Activated naive CD8-positive, alpha-beta T cell treated with anti-CD3 and anti-CD28 coated beads, Interleukin-2, amount 50 U/mL, for 24 hours (primary cell): ENCODE results near the gene ZNF385A.
"Not testable (repeated sequence)": the region's sequence is repeated elsewhere in the genome, so short reads cannot be mapped to it uniquely, and the experiment has no call there.

Source experiments
- ATAC-seq: fragments of 150-1000 bp; cut with Tn5 transposase; one replicate; pipeline ENCODE4 v1.10.0; 2021
- DNase-seq: peaks from one replicate; pipeline ENCODE4 v3.0.0; 2021
- H3K27ac Mint-ChIP-seq: one replicate; pipeline ENCODE4 v1.8.0; 2021; ENCODE audit warnings: mild to moderate bottlenecking, mixed read lengths
- H3K27me3 Mint-ChIP-seq: one replicate; pipeline ENCODE4 v1.8.0; 2021; ENCODE audit warnings: mixed read lengths
- H3K36me3 Mint-ChIP-seq: one replicate; pipeline ENCODE4 v1.8.0; 2021; ENCODE audit warnings: low read depth, mixed read lengths
- H3K4me1 Mint-ChIP-seq: one replicate; pipeline ENCODE4 v1.8.0; 2021; ENCODE audit warnings: mixed read lengths
- H3K4me3 Mint-ChIP-seq: one replicate; pipeline ENCODE4 v1.8.0; 2021; ENCODE audit warnings: mild to moderate bottlenecking, moderate library complexity, mixed read lengths
- H3K9me3 Mint-ChIP-seq: one replicate; pipeline ENCODE4 v1.8.0; 2021; ENCODE audit warnings: mixed read lengths

ZNF385A gene

GRCh38 chr12:54364413-54364812 lies 20.1 kb downstream of the ZNF385A start, which contains the start of gene GPR84:
Gene GPR84 (minus strand): TSS chr12:54364486. CDS start chr12:54363851, 635 bp downstream.
- Mint-ChIP-seq H3K36me3 (no peaks in the 10 kb centered on the region), H3K27ac (peak within 1 kb of the TSS; percentile 33), H3K4me3 (peak within 1 kb of the TSS; percentile 25), H3K9me3 (no peaks in the 10 kb centered on the region), H3K27me3 (no peaks in the 10 kb centered on the region), H3K4me1 (peaks cover 33% of the 10 kb centered on the region)
- ATAC-seq, result peak; percentile 34
- no peak for DNase-seq

- no peak overlapping the region for H3K27ac Mint-ChIP-seq
These were observed 20.9 kb downstream of the ZNF385A start for GRCh38 chr12:54363618-54364017.

GRCh38 chr12:54363047-54363446 lies 21.5 kb downstream of the ZNF385A start:
- no peak for ATAC-seq
- H3K27me3 Mint-ChIP-seq, result no peaks in the 10 kb centered on the region
- DNase-seq, result no peak
- H3K36me3 Mint-ChIP-seq, result no peaks in the 10 kb centered on the region
- H3K27ac Mint-ChIP-seq, result no peak overlapping the region
- H3K9me3 Mint-ChIP-seq, result no peaks in the 10 kb centered on the region
- H3K4me3 Mint-ChIP-seq, result no peak overlapping the region
- H3K4me1 Mint-ChIP-seq, result peaks cover 23% of the 10 kb centered on the region

More at GRCh38 chr12:54363618-54364017, 20.9 kb downstream of the ZNF385A start:
- no peak overlapping the region for H3K4me3 Mint-ChIP-seq
- peaks cover 28% of the 10 kb centered on the region for H3K4me1 Mint-ChIP-seq
- no peaks in the 10 kb centered on the region for H3K27me3 Mint-ChIP-seq
- DNase-seq, result no peak
- no peaks in the 10 kb centered on the region for H3K36me3 Mint-ChIP-seq
- no peaks in the 10 kb centered on the region for H3K9me3 Mint-ChIP-seq
- ATAC-seq, result no peak

GRCh38 chr12:54360717-54361456 lies 23.6 kb downstream of the ZNF385A start:
- Mint-ChIP-seq H3K27me3 (no peaks in the 10 kb centered on the region), H3K4me3 (no peak overlapping the region), H3K4me1 (peaks cover 20% of the 10 kb centered on the region), H3K9me3 (no peaks in the 10 kb centered on the region), H3K27ac (peak overlapping the region; percentile 78), H3K36me3 (no peaks in the 10 kb centered on the region)
- ATAC-seq (no peak), DNase-seq (peak; percentile 74)

- ATAC-seq, result no peak
- DNase-seq, result no peak
- no peaks in the 10 kb centered on the region for H3K9me3 Mint-ChIP-seq
- H3K27ac Mint-ChIP-seq, result peak overlapping the region; percentile 78
- H3K4me3 Mint-ChIP-seq, result no peak overlapping the region
- H3K4me1 Mint-ChIP-seq, result peaks cover 18% of the 10 kb centered on the region
- no peaks in the 10 kb centered on the region for H3K36me3 Mint-ChIP-seq
- no peaks in the 10 kb centered on the region for H3K27me3 Mint-ChIP-seq
These were observed 24.7 kb downstream of the ZNF385A start for GRCh38 chr12:54359762-54360351.

GRCh38 chr12:54358945-54359761 lies 25.4 kb downstream of the ZNF385A start:
- Mint-ChIP-seq H3K36me3 (no peaks in the 10 kb centered on the region), H3K4me1 (peaks cover 11% of the 10 kb centered on the region), H3K27me3 (no peaks in the 10 kb centered on the region), H3K9me3 (no peaks in the 10 kb centered on the region), H3K27ac (no peak overlapping the region), H3K4me3 (no peak overlapping the region)
- DNase-seq, result peak; percentile 86
- peak; percentile 97 for ATAC-seq

- Mint-ChIP-seq H3K36me3 (no peaks in the 10 kb centered on the region), H3K27ac (no peak overlapping the region), H3K9me3 (no peaks in the 10 kb centered on the region), H3K27me3 (no peaks in the 10 kb centered on the region), H3K4me1 (peaks cover 6% of the 10 kb centered on the region), H3K4me3 (no peak overlapping the region)
- DNase-seq (peak; percentile 53), ATAC-seq (peak; percentile 37)
These were observed 26.2 kb downstream of the ZNF385A start for GRCh38 chr12:54358191-54358944.

- Mint-ChIP-seq H3K36me3 (no peaks in the 10 kb centered on the region), H3K4me1 (peaks cover 6% of the 10 kb centered on the region), H3K9me3 (no peaks in the 10 kb centered on the region), H3K27me3 (no peaks in the 10 kb centered on the region), H3K27ac (no peak overlapping the region), H3K4me3 (no peak overlapping the region)
- DNase-seq (no peak), ATAC-seq (no peak)
These were observed 26.9 kb downstream of the ZNF385A start for GRCh38 chr12:54357506-54358190.

- ATAC-seq (no peak), DNase-seq (no peak)
- H3K36me3 Mint-ChIP-seq, result peaks cover under 1% of the 10 kb centered on the region
- no peaks in the 10 kb centered on the region for H3K27me3 Mint-ChIP-seq
- H3K4me1 Mint-ChIP-seq, result peaks cover 13% of the 10 kb centered on the region
- H3K27ac Mint-ChIP-seq, result no peak overlapping the region
- no peaks in the 10 kb centered on the region for H3K9me3 Mint-ChIP-seq
- H3K4me3 Mint-ChIP-seq, result no peak overlapping the region
These were observed 27.6 kb downstream of the ZNF385A start for GRCh38 chr12:54356951-54357356.

- H3K9me3 Mint-ChIP-seq, result no peaks in the 10 kb centered on the region
- peaks cover 4% of the 10 kb centered on the region for H3K36me3 Mint-ChIP-seq
- no peak overlapping the region for H3K27ac Mint-ChIP-seq
- DNase-seq (no peak), ATAC-seq (no peak)
- H3K4me1 Mint-ChIP-seq, result peaks cover 21% of the 10 kb centered on the region
- no peaks in the 10 kb centered on the region for H3K27me3 Mint-ChIP-seq
- no peak overlapping the region for H3K4me3 Mint-ChIP-seq
These were observed 28.3 kb downstream of the ZNF385A start for GRCh38 chr12:54356228-54356627.

- Mint-ChIP-seq H3K36me3 (peaks cover 9% of the 10 kb centered on the region), H3K4me1 (peaks cover 24% of the 10 kb centered on the region), H3K9me3 (no peaks in the 10 kb centered on the region), H3K4me3 (no peak overlapping the region), H3K27me3 (no peaks in the 10 kb centered on the region), H3K27ac (no peak overlapping the region)
- no peak for ATAC-seq
- no peak for DNase-seq
These were observed 29.3 kb downstream of the ZNF385A start for GRCh38 chr12:54355104-54355815.

- not testable (repeated sequence) for DNase-seq, H3K27me3 Mint-ChIP-seq, ATAC-seq, H3K9me3 Mint-ChIP-seq, H3K27ac Mint-ChIP-seq, H3K4me3 Mint-ChIP-seq
- Mint-ChIP-seq H3K36me3 (peaks cover 15% of the 10 kb centered on the region), H3K4me1 (peaks cover 24% of the 10 kb centered on the region)
These were observed 30.3 kb downstream of the ZNF385A start for GRCh38 chr12:54354271-54354670.
